GM19025 (cell line): ENCODE data around the gene SLIT3.

Source experiments
- ATAC-seq: cut with Tn5 transposase; IDR thresholded peaks from one replicate; pipeline ENCODE4 v1.9.1; 2021; ENCODE audit warnings: mild to moderate bottlenecking, low read depth, moderate library complexity; ENCODE audit not compliant: unreplicated experiment

The SLIT3 gene

GRCh38 chr5:168676501-168676900, 624.4 kb downstream of the SLIT3 start:
- no peak for ATAC-seq

- ATAC-seq = no peak
Measured at GRCh38 chr5:168675883-168676408, 625.0 kb downstream of the SLIT3 start.

- ATAC-seq = no peak
Measured at GRCh38 chr5:168674893-168675482, 626.0 kb downstream of the SLIT3 start.

- ATAC-seq = no peak
Measured at GRCh38 chr5:168672888-168673287, 628.1 kb downstream of the SLIT3 start.

GRCh38 chr5:168672016-168672415, 628.9 kb downstream of the SLIT3 start:
- no peak for ATAC-seq

- no peak for ATAC-seq
Measured at GRCh38 chr5:168670881-168671575, 629.9 kb downstream of the SLIT3 start.

- ATAC-seq = no peak
Measured at GRCh38 chr5:168669668-168670378, 631.1 kb downstream of the SLIT3 start.

- ATAC-seq = no peak
Measured at GRCh38 chr5:168669156-168669555, 631.8 kb downstream of the SLIT3 start.

GRCh38 chr5:168668078-168668477, 632.9 kb downstream of the SLIT3 start:
- no peak for ATAC-seq

- ATAC-seq = no peak
Measured at GRCh38 chr5:168667301-168667840, 633.6 kb downstream of the SLIT3 start.

- no peak for ATAC-seq
Measured at GRCh38 chr5:168666356-168666755, 634.6 kb downstream of the SLIT3 start.

GRCh38 chr5:168663276-168664004, 637.5 kb downstream of the SLIT3 start:
- no peak for ATAC-seq

GRCh38 chr5:168661593-168662485, 639.1 kb downstream of the SLIT3 start:
- no peak for ATAC-seq

GRCh38 chr5:168660691-168661090, 640.2 kb downstream of the SLIT3 start:
- no peak for ATAC-seq

- no peak for ATAC-seq
Measured at GRCh38 chr5:168659286-168659847, 641.6 kb downstream of the SLIT3 start.

- ATAC-seq = no peak
Measured at GRCh38 chr5:168658394-168658793, 642.5 kb downstream of the SLIT3 start.

GRCh38 chr5:168656633-168657032, 644.3 kb downstream of the SLIT3 start:
- ATAC-seq = no peak

GRCh38 chr5:168655316-168655715, 645.6 kb downstream of the SLIT3 start:
- ATAC-seq = no peak

- ATAC-seq = no peak
Measured at GRCh38 chr5:168654211-168654721, 646.7 kb downstream of the SLIT3 start.
